ENCODE measurements around the gene EXOC4. TPM values are rescaled to one million over a fixed set of nuclear protein-coding genes. Genes with fewer than 3 reads are reported as not detected.

Gene EXOC4
- total RNA-seq, 2 experiments from 2014 or later, result 58.0 to 59.9 TPM

DNA sequence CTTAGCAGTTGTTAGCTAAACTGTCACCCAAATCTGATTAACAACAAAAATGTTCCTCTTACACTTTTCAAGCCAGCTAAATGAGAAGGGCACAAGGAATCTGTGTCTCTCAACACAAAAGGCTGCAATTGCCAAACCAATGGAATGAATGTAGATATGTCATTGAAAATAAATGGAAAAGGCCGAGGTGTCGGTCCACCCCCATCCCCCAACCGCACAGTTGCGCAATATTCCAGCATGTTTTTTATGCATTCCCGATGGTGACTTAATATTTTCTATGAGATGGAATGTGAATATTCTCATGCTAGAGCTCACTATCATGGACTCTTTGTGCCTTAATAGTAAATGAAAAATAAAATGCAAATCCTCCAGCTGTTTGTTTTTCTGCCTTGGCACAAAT is 692.6 kb downstream of the EXOC4 start:
- Histone ChIP-seq H3K36me3 (ENCODE audit: insufficient read depth, low read length) (no peaks in the 10 kb centered on the region), H3K27me3 (ENCODE audit: control insufficient read depth in 1 of 2, insufficient read depth in 2 of 2, low read length in 2 of 2) (no peaks in the 10 kb centered on the region), H3K27ac (ENCODE audit: low read depth in 1 of 2, low read length in 2 of 2) (no peak overlapping the region), H3K4me1 (ENCODE audit: insufficient read depth, low read length) (no peaks in the 10 kb centered on the region), H3K9me3 (ENCODE audit: control insufficient read depth in 1 of 2, insufficient read depth in 1 of 2, low read length in 2 of 2) (no peaks in the 10 kb centered on the region), H3K4me3 (ENCODE audit: low read length) (no peak overlapping the region)
- H3K4me3 Mint-ChIP-seq, result no peak overlapping the region
- peaks cover 57% of the 10 kb centered on the region for H3K36me3 Mint-ChIP-seq (ENCODE audit: low read depth)
- intact Hi-C loops (cut with DNase I, micrococcal nuclease), result no loop called here
- ChIA-PET POLR2A (no interaction called here), CTCF (no interaction called here)
- H3K27ac Mint-ChIP-seq, result no peak overlapping the region
- DNase-seq (no peak), ATAC-seq (ENCODE audit: poor library complexity) (no peak)
- peaks cover 2% of the 10 kb centered on the region for H3K9me3 Mint-ChIP-seq
- no peaks in the 10 kb centered on the region for H3K27me3 Mint-ChIP-seq
- no peaks in the 10 kb centered on the region for H3K4me1 Mint-ChIP-seq (ENCODE audit: low read depth)
- TF ChIP-seq, protein P1, sequence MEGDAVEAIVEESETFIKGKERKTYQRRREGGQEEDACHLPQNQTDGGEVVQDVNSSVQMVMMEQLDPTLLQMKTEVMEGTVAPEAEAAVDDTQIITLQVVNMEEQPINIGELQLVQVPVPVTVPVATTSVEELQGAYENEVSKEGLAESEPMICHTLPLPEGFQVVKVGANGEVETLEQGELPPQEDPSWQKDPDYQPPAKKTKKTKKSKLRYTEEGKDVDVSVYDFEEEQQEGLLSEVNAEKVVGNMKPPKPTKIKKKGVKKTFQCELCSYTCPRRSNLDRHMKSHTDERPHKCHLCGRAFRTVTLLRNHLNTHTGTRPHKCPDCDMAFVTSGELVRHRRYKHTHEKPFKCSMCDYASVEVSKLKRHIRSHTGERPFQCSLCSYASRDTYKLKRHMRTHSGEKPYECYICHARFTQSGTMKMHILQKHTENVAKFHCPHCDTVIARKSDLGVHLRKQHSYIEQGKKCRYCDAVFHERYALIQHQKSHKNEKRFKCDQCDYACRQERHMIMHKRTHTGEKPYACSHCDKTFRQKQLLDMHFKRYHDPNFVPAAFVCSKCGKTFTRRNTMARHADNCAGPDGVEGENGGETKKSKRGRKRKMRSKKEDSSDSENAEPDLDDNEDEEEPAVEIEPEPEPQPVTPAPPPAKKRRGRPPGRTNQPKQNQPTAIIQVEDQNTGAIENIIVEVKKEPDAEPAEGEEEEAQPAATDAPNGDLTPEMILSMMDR (IDR thresholded peaks at IDR 0.05), result no peak

DNA sequence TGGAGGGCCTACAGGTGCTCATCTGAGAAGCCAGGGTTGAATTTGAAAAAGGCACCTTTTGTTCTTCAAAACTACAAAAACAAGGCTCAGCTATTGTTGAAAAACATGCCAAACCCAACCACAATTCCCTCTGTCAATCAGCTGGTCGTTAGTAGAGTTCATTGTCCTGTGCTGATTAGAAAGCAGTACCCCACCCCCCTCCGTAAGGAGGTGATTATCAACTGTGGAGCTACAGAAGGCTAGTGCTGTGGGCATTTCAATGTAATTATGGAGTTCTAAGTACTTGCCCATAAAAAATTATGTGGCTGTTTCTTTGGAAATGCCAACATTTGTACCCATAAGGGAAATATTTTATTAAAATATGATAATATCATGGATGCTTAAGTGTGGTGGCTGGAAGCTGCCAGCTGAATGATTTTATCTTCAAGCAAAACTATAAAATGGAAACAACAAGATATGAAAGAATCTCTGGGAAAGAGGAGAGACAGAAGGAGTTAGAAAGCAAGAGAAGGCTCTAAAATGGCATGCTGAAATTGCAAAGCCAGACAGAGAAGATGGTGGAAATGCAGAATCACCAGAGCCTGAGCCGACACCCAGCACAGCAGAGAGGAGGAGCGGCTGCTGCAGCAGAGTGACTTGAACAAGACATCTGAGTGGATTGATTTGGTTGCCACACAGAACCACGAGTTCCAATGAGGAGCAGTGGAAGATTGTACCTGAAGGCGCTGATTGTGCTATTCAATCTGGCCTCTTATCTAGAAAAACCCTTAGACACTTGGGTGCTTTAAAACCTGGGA is 694.8 kb downstream of the EXOC4 start:
- ChIA-PET CTCF (no interaction called here), POLR2A (no interaction called here)
- no peaks in the 10 kb centered on the region for H3K27me3 ChIP-seq (ENCODE audit: control insufficient read depth in 1 of 2, insufficient read depth in 2 of 2, low read length in 2 of 2)
- ATAC-seq (ENCODE audit: poor library complexity) (no peak), DNase-seq (no peak)
- H3K9me3 Mint-ChIP-seq, result peaks cover 4% of the 10 kb centered on the region
- H3K27ac Mint-ChIP-seq, result no peak overlapping the region
- intact Hi-C loops (cut with DNase I, micrococcal nuclease), result no loop called here
- no peaks in the 10 kb centered on the region for H3K4me1 Mint-ChIP-seq (ENCODE audit: low read depth)
- H3K4me3 Mint-ChIP-seq, result no peak overlapping the region
- no peaks in the 10 kb centered on the region for H3K27me3 Mint-ChIP-seq
- peaks cover 62% of the 10 kb centered on the region for H3K36me3 Mint-ChIP-seq (ENCODE audit: low read depth)
- H3K9me3 ChIP-seq (ENCODE audit: control insufficient read depth in 1 of 2, insufficient read depth in 1 of 2, low read length in 2 of 2), result no peaks in the 10 kb centered on the region
- no peaks in the 10 kb centered on the region for H3K4me1 ChIP-seq (ENCODE audit: insufficient read depth, low read length)
- peaks cover 2% of the 10 kb centered on the region for H3K36me3 ChIP-seq (ENCODE audit: insufficient read depth, low read length)
- H3K27ac ChIP-seq (ENCODE audit: low read depth in 1 of 2, low read length in 2 of 2), result no peak overlapping the region
- no peak overlapping the region for H3K4me3 ChIP-seq (ENCODE audit: low read length)
- TF ChIP-seq, protein P1 (IDR thresholded peaks at IDR 0.05), result no peak

DNA sequence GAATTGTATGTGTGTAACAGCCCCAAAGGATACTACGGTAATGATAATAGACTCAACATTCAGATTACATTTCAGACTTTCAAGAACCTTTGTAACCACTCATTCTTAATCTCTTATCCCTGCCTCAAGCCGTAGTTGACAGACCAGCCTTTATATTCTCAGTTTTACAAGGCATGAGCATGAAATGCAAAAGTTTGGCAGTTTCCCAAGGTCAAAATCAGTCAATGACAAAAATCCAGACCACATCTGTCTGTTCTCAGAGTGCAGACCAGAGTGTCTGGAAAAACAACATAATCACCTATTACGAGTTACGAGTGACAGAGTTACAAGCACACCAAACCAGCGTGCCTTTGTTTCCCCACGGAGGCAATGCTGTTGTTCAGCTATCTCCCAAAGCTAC is 695.7 kb downstream of the EXOC4 start:
- DNase-seq, result no peak
- peaks cover 4% of the 10 kb centered on the region for H3K9me3 Mint-ChIP-seq
- Histone ChIP-seq H3K4me3 (ENCODE audit: low read length) (no peak overlapping the region), H3K36me3 (ENCODE audit: insufficient read depth, low read length) (peaks cover 2% of the 10 kb centered on the region), H3K9me3 (ENCODE audit: control insufficient read depth in 1 of 2, insufficient read depth in 1 of 2, low read length in 2 of 2) (no peaks in the 10 kb centered on the region), H3K27me3 (ENCODE audit: control insufficient read depth in 1 of 2, insufficient read depth in 2 of 2, low read length in 2 of 2) (no peaks in the 10 kb centered on the region), H3K4me1 (ENCODE audit: insufficient read depth, low read length) (no peaks in the 10 kb centered on the region), H3K27ac (ENCODE audit: low read depth in 1 of 2, low read length in 2 of 2) (no peak overlapping the region)
- TF ChIP-seq, protein P1 (IDR thresholded peaks at IDR 0.05), result no peak
- ChIA-PET CTCF (no interaction called here), POLR2A (no interaction called here)
- H3K27ac Mint-ChIP-seq, result no peak overlapping the region
- intact Hi-C loops (cut with DNase I, micrococcal nuclease), result no loop called here
- no peak for ATAC-seq (ENCODE audit: poor library complexity)
- H3K4me1 Mint-ChIP-seq (ENCODE audit: low read depth), result no peaks in the 10 kb centered on the region
- no peak overlapping the region for H3K4me3 Mint-ChIP-seq
- no peaks in the 10 kb centered on the region for H3K27me3 Mint-ChIP-seq
- peaks cover 68% of the 10 kb centered on the region for H3K36me3 Mint-ChIP-seq (ENCODE audit: low read depth)
